Jurkat, Clone E6-1 (cell line): Measurements from ENCODE around the gene IFITM10.
"Not testable (repeated sequence)": the region's sequence is repeated elsewhere in the genome, so short reads cannot be mapped to it uniquely, and the experiment has no call there.

ENCODE experiments used
- DNase-seq: peaks from one replicate; pipeline ENCODE4 v3.0.0-alpha.2; 2011; ENCODE audit warnings: low read depth, low spot score
- H3K4me3 ChIP-seq: 2 replicates; pipeline ENCODE4 v1.5.1; 2011; ENCODE audit warnings: mild to moderate bottlenecking, low read length, control low read depth, moderate library complexity

The IFITM10 gene

DNA sequence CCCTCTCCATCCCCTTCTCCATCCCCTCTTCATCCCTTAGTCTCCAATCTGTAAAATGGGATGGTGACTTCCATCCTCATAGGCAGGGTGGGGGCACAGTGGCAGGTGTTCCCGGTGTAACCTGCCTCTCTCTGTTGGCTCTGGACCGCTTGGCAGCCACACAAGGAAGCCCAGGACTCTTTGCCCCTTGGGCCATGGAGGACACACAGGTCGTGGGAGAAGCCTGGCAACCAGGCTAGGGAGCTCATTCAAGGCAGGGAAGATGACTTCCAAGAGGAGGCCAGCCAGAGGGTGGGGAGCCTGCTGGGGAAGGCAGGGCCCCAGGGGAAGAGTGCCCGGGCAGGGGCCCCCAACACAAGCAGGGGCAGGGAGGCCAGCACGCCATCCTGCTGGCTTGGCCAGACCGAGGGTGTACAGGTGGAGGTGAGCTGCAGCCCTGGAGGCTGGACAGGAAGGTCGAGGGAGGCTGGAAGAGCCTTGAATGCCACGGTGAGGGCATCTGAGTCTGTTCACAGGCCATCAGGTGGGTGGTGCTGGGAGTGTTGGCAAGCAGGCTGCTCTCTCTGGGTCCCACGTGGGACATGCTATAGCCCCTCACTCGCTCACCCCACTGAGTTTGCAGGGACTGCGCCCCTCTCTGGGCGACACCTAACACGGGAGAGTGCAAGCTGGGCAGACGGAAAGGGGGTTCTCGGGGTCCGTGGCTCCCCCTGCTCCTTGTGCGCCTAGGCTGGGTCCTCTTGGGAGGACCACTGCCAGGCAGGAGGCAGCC is 28.8 kb upstream of the IFITM10 start:
- H3K4me3 ChIP-seq, result no peak overlapping the region
- no peak for DNase-seq

DNA sequence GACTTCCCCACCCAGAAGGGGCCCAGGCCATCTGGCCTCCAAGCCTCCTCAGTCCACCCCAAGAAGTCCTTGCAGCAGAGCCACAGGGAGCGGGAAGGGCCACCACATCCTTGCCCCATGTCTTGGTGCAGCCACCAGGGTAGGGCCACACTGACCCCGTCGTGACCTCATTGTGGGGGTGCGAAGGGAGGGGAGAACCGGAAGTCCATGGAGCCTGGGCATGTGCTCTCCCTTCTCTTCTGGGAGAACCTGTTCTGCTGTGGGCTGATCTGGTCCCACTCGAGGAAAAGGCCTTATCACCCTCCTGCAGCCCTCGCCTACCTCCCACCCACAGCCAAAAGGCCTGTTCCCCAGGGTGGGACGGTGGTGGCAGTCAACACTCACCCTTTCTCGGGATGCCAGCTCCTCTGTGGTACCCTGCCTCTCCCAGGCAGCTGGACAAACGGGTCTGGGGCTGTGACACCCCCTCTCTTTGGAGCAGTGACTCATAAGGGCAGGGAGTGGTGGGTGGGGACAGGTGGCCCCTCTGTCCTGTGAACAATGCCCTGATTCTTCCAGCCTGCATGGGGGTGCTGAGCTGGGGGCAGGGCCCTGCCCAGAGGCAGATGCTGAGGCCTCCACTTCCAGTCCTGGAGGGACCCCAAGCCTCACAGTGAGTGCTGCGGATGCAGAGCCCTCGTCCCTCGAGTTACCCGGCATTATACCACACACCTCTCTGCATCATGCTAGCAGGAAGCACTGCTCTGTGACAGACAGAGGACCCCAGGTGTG is 27.9 kb upstream of the IFITM10 start:
- DNase-seq, result no peak
- no peak overlapping the region for H3K4me3 ChIP-seq

- DNase-seq, result no peak
- no peak overlapping the region for H3K4me3 ChIP-seq
These were observed 27.3 kb upstream of the IFITM10 start for GRCh38 chr11:1777737-1778136.

DNA sequence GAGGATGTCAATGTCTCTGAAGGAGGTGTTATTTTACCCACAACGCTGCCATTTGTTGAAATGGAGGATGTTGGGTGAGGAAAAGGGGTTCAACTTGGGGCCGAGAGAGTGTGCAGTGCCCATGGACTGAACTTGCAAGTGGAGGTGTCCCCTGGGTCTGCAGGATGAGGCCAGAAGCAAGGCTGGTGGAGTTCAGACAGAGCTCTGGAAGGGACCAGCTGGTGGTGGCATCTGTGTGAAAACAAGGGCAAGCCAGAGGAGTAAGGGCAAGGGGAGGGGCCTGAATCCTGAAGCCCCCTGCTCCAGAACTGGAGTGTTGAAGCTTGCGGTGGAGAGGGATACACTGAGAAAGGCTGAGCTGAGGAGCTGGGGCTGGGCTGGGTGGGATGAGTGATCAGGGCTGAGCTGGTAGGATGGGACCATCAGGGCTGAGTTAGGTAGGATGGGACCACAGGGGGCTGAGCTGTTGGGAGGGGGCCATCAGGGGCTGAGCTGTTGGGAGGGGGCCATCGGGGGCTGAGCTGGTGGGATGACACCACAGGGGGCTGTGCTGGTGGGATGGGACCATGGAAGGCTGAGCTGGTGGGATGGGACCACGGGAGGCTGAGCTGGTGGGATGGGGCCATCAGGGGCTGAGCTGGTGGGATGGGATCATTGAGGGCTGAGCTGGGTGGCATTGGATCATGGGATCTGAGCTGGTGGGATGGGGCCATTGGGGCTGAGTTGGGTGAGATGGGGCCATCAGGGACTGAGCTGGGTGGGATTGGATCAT is 26.7 kb upstream of the IFITM10 start:
- DNase-seq, result no peak
- no peak overlapping the region for H3K4me3 ChIP-seq

GRCh38 chr11:1776331-1776851 is 26.0 kb upstream of the IFITM10 start:
- DNase-seq, result no peak

DNA sequence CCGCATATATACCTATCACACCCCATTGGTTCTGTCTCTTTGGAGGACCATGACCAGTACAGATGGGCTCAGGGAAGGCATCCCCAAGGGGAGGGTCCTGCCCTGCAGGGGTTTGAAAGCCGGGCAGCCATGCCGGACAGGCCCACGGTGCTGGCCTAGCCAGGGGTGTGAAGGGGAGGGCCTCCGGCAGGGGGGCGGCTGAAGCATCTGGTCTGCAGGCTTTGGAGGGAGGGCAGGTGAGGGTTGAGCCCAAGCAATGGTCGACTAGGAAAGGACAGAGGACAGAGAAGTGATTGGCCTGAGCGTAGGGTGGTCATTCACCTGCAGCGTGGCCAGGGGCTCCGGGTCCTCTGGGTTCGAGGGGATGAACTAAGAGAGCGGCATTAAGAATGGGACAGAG is 24.5 kb upstream of the IFITM10 start:
- DNase-seq, result no peak
- H3K4me3 ChIP-seq, result no peak overlapping the region

More at GRCh38 chr11:1776331-1776851, 26.0 kb upstream of the IFITM10 start:
- H3K4me3 ChIP-seq, result no peak overlapping the region

- H3K4me3 ChIP-seq, result no peak overlapping the region
- DNase-seq, result no peak
These were observed 23.7 kb upstream of the IFITM10 start for GRCh38 chr11:1773994-1774550.

DNA sequence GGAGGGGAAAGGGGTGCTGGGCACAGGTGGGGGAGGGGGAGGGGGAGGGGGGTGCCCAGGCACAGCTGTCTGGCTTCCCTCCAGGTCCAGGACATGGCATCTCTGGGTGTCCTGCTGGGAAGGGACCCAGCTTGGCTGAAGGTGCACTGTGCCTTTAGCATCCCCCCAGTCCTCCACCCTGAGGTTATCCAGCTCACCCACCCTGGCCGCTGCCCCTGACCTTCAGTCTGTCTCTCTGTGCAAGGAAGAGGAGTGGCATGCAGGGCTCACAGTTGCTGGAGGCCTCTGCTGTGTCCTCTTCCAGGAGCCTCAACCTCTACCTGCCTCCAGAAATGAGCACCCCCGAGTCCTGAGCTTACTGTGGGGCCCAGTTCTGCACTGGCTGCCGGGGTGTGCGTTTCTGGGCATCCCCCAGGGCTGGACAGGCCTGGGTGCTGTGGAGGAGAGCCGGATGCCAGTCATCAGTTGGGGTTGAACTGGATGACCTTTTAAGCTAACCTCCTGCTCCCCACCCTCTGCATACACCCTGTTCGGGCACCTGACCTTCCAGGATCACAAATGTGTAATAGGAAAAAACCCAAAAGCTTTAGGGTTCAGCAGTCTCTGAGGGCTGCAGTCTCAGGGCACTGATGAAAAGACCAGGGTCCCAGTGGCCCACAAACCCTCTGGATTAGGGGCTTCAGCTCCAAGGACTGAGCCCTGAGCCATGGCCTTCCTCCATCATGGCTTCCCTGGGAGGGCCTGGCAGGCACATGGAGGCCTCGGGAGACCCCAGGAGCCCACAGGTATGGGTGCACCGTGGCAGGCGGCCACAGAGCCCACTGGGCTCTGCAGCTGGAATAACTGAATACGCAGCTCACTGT is 23.0 kb upstream of the IFITM10 start:
- H3K4me3 ChIP-seq, result no peak overlapping the region
- DNase-seq, result no peak

DNA sequence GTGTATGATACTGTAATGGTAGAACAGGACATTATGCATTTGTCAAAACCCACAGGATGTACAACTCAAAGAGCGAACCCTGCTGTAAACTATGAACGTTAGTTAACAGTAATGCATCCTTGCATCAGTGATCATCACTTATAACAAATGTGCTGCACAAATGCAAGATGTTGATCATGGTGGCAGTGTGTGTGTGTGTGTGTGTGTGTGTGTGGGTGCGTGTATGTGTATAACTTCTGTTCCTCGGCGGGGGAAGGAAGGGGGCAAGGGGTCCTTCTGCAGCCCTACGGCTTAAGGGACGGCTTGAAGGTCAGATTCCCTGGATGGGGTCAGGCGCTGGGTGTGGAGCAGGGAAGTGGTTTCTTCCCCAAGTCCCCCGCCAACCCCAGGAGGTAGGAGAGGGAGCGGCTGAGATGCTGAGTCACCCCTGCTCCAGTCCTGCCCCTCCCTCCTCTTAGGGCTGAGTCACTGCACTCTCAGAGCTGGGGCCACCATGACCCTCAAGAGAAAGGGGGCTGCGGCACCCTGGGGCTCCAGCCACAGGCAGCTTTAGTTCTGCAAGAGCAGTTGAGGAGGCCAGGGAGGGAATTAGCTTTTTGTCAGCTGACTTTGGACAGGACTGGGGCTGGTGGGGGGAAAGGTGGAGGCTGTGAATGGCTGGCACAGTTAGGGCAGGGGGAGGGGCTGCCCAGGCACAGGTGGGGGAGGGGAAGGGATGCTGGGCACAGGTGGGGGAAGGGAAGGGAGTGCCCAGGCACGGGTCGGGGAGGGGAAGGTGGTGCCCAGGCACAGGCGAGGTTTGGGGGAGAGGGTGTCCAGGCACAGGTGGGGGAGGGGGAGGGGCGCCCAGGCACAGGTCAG is 22.1 kb upstream of the IFITM10 start:
- peak; percentile 47 for DNase-seq
- peak overlapping the region; percentile 13; the same call in 1 of the 2 replicates for H3K4me3 ChIP-seq

DNA sequence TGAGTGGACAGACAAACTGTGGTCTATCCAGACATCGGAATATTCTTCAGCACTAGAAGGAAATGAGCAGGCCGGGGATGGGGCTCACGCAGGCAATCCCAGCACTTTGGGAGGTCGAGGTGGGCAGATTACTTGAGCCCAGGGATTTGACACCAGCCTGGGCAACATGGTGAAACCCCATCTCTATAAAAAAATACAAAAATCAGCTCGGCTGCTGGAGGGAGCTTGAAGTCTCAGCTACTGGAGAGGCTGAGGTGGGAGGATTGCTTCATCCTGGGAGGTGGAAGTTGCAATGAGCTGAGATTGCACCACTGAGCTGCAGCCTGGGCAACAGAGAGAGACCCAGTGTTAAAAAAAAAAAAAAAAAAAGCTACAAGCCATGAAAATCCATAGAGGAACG is 21.3 kb upstream of the IFITM10 start:
- H3K4me3 ChIP-seq, result no peak overlapping the region
- no peak for DNase-seq

GRCh38 chr11:1771273-1771672 is 20.9 kb upstream of the IFITM10 start:
- no peak overlapping the region for H3K4me3 ChIP-seq
- no peak for DNase-seq

GRCh38 chr11:1770528-1770927 is 20.1 kb upstream of the IFITM10 start:
- DNase-seq, result no peak
- H3K4me3 ChIP-seq, result no peak overlapping the region

GRCh38 chr11:1770061-1770460 is 19.7 kb upstream of the IFITM10 start:
- H3K4me3 ChIP-seq, result no peak overlapping the region
- no peak for DNase-seq

- not testable (repeated sequence) for H3K4me3 ChIP-seq, DNase-seq
These were observed 19.0 kb upstream of the IFITM10 start for GRCh38 chr11:1769304-1769936.

GRCh38 chr11:1768141-1768469 is 17.7 kb upstream of the IFITM10 start:
- H3K4me3 ChIP-seq, result no peak overlapping the region
- DNase-seq, result no peak

GRCh38 chr11:1767399-1768140 is 17.2 kb upstream of the IFITM10 start:
- no peak for DNase-seq
- no peak overlapping the region for H3K4me3 ChIP-seq
